ENCODE results near the gene ASMTL.
"Not testable (repeated sequence)": the region's sequence is repeated elsewhere in the genome, so short reads cannot be mapped to it uniquely, and the experiment has no call there.

ASMTL gene

DNA sequence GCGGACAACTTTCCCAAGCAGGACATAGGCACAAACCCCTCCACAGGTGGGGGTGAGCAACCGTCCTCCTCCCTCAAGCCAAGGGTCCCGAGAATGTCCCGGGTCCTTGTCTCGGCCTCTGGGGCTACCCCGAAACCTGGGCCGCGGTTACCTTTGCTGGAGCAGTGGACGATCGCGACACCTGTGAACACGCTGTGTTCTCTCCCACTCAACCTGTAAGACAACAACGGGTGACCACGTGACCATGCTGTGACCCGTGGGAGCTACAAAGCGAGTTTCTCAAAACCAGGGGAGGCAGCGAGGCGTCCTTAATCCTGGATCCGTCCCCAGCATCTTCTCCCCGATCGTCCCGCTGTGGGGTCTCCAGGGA is 17.9 kb downstream of the ASMTL start:
- no peak overlapping the region for H3K4me3 ChIP-seq (ENCODE audit: low read depth, low read length)
- DNase-seq (ENCODE audit: low read depth): no peak
- TF ChIP-seq, protein P1, sequence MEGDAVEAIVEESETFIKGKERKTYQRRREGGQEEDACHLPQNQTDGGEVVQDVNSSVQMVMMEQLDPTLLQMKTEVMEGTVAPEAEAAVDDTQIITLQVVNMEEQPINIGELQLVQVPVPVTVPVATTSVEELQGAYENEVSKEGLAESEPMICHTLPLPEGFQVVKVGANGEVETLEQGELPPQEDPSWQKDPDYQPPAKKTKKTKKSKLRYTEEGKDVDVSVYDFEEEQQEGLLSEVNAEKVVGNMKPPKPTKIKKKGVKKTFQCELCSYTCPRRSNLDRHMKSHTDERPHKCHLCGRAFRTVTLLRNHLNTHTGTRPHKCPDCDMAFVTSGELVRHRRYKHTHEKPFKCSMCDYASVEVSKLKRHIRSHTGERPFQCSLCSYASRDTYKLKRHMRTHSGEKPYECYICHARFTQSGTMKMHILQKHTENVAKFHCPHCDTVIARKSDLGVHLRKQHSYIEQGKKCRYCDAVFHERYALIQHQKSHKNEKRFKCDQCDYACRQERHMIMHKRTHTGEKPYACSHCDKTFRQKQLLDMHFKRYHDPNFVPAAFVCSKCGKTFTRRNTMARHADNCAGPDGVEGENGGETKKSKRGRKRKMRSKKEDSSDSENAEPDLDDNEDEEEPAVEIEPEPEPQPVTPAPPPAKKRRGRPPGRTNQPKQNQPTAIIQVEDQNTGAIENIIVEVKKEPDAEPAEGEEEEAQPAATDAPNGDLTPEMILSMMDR (conservative IDR thresholded peaks at IDR 0.05; ENCODE audit: low read depth, low read length): no peak

DNA sequence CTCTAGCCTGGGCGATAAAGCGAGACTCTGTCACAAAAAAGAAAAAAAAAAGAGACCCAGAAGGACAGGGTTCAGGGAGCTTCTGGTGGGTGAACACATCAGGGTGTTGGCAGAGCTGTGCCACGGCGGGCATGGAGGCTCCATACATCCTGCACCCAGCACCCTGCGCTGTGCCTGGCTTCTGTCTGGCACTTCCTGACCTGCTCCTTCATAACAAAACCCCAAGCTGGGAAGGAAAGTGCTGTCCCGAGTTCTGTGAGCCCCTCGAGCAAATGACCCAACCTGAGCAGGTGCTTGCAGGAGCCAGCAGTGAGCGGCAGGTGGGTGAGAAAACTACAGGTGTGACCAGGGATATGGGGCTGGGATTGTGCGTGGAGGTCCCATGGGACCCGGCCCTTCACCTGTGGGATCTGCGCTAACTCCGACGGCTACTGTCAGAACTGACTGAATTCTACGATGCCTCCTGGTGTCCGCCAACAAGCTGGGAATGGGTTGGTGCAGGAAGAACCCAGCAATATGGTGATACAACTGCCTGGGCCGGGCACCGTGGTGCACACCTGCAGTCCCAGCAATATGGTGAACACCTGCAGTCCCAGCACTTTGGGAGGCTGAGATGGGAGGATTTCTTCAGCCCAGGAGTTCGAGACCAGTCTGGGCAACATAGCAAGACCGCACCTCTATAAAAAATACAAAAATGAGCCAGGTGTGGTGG is 18.9 kb downstream of the ASMTL start:
- TF ChIP-seq, protein P1 (conservative IDR thresholded peaks at IDR 0.05; ENCODE audit: low read depth, low read length): no peak
- no peak overlapping the region for H3K4me3 ChIP-seq (ENCODE audit: low read depth, low read length)
- DNase-seq (ENCODE audit: low read depth): no peak

DNA sequence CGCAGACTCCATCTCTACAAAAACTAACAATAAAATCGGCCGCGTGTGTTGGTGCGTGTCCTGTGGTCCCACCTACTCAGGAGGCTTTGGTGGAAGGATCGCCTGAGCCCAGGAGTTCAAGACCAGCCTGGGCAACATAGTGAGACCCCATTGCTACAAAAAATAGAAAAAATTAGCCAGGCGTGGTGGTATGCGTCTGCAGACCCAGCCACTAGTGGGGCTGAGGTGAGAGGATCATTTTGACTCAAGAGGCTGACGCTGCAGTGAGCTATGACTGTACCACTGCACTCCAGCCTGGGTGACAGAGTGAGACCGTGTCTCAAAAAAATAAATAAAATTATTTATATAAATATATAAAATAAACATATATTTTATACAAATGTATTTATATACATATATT is 22.3 kb downstream of the ASMTL start:
- TF ChIP-seq, protein P1 (conservative IDR thresholded peaks at IDR 0.05; ENCODE audit: low read depth, low read length): no peak
- DNase-seq (ENCODE audit: low read depth): no peak
- H3K4me3 ChIP-seq (ENCODE audit: low read depth, low read length): no peak overlapping the region

DNA sequence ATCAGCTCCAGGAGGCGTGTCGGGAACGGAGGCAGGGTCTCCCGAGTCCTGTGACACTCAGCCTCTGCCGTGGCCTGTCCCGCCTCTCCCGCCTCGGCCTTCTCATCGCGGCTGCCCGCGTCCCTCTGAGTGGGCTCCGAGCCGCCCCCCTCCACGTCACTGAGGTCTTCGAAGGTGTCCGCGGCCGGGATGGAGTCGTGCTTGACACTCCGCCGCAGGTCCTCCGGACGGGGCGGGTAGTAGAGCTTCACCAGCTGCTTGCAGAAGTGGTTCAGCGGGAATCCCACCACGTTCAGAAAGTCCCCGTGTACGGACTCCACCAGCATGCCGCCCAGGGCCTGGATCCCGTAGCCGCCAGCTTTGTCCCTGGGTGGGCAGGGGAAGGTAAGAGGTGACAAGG is 25.0 kb downstream of the ASMTL start:
- no peak for DNase-seq (ENCODE audit: low read depth)
- TF ChIP-seq, protein P1 (conservative IDR thresholded peaks at IDR 0.05; ENCODE audit: low read depth, low read length): no peak
- H3K4me3 ChIP-seq (ENCODE audit: low read depth, low read length): no peak overlapping the region

DNA sequence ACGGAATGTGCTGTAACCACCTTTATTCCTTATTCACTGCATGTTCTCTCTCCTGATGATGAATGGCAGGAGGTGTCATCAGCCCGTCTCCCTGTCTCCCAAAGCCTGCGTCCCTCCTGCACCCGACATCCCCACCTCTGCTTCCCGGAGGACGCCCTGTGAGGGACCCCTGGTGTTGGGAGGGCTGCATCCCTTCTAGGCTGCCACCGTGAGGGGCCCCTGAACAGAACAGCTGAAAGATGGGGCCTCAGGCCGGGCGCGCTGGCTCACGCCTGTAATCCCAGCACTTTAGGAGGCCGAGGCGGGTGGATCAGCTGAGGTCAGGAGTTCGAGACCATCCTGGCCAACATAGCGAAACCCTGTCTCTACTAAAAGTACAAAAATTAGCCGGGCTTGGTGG is 26.4 kb downstream of the ASMTL start:
- H3K4me3 ChIP-seq (ENCODE audit: low read depth, low read length); DNase-seq (ENCODE audit: low read depth): not testable (repeated sequence)

DNA sequence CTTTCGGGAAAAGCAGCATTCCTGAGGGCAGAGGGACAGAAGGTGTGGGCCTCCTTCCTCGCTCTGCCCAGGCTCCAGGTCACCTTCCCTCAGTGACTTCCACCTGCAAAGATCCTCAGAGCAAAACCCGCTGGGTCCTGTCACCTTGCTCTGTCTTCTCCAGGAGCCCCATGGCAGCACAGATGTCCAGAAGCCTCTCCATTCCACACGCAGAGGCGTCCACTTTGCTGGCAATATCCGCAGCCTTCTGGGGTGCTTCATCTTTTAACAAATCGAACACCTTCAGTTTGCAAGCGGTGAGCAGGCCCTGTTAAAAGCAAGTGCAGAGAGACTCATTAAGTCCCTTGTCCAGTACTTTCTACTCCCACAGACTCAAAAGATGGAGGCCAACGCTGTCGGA is 27.3 kb downstream of the ASMTL start:
- H3K4me3 ChIP-seq (ENCODE audit: low read depth, low read length): no peak overlapping the region
- DNase-seq (ENCODE audit: low read depth): no peak
- TF ChIP-seq, protein P1 (conservative IDR thresholded peaks at IDR 0.05; ENCODE audit: low read depth, low read length): no peak

DNA sequence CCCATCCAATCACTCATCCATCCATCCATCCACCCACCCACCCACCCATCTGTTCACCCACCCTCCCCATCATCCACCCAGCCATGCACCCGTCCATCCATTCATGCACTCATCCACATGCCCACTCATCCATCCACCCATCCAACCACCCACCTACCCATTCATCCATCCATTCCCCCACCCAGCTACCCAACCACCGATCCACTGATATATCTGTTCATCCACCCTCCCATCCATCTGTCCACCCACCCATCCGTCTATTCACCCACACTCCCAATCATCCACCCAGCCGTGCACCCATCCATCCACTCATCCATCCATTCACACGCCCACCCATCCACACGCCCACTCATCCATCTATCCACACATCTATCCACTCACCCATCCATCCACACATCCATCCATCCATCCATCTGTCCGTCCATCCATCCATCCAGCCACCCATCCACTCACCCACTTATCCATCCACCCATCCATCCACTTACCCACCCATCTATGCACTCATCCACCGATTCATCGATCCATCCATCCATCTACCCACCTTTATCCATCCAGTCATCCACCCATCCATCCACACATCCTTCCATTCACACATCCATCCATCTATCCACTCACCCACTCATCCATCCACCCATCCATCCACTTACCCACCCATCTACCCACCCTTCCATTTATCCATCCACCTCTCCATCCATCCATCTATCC is 28.4 kb downstream of the ASMTL start:
- DNase-seq (ENCODE audit: low read depth): no peak
- TF ChIP-seq, protein P1 (conservative IDR thresholded peaks at IDR 0.05; ENCODE audit: low read depth, low read length): no peak
- H3K4me3 ChIP-seq (ENCODE audit: low read depth, low read length): no peak overlapping the region
